Trophoblast cell (in vitro differentiated cells and primary cell): Measurements from ENCODE around the gene SLC38A1.

Source experiments
- DNase-seq, 2 donors: peaks; one replicate each; pipeline ENCODE4 v3.0.0-alpha.2; 2016
- H2AFZ ChIP-seq: 2 replicates; pipeline ENCODE4 v1.6.1; 2013; ENCODE audit warnings: low read length, moderate library complexity, mild to moderate bottlenecking; ENCODE audit not compliant: insufficient read depth, poor library complexity
- H2AK5ac ChIP-seq: 2 replicates; pipeline ENCODE4 v1.6.1; 2013; ENCODE audit warnings: mild to moderate bottlenecking, low read length
- H2BK120ac ChIP-seq: 2 replicates; pipeline ENCODE4 v1.6.1; 2013; ENCODE audit warnings: low read length, mild to moderate bottlenecking, moderate library complexity; ENCODE audit not compliant: insufficient read depth, poor library complexity
- H2BK12ac ChIP-seq: 2 replicates; pipeline ENCODE4 v1.6.1; 2013; ENCODE audit warnings: mild to moderate bottlenecking, low read length, moderate library complexity
- H2BK5ac ChIP-seq: 2 replicates; pipeline ENCODE4 v1.6.1; 2013; ENCODE audit warnings: low read length, low read depth, moderate library complexity, mild to moderate bottlenecking; ENCODE audit not compliant: poor library complexity
- H3K14ac ChIP-seq: 2 replicates; pipeline ENCODE4 v1.6.1; 2013; ENCODE audit warnings: mild to moderate bottlenecking, low read length
- H3K18ac ChIP-seq: 2 replicates; pipeline ENCODE4 v1.6.1; 2013; ENCODE audit warnings: mild to moderate bottlenecking, low read length
- H3K23ac ChIP-seq: 2 replicates; pipeline ENCODE4 v1.6.1; 2013; ENCODE audit warnings: low read length
- H3K27ac ChIP-seq: 2 replicates; pipeline ENCODE4 v1.5.1; 2013; ENCODE audit warnings: low read depth, mild to moderate bottlenecking, inconsistent platforms, low read length, moderate library complexity
- H3K27me3 ChIP-seq: 2 replicates; pipeline ENCODE4 v1.6.1; 2013; ENCODE audit warnings: inconsistent platforms, mild to moderate bottlenecking, low read length, moderate library complexity; ENCODE audit not compliant: insufficient read depth
- H3K36me3 ChIP-seq, 2 experiments: 1 replicate in 1 of 2; 2 replicates in 1 of 2; pipeline ENCODE4 v1.6.1; 2013; ENCODE audit warnings: low read length in 2 of 2, mild to moderate bottlenecking in 2 of 2, moderate library complexity in 1 of 2; ENCODE audit not compliant: insufficient read depth in 2 of 2, control insufficient read depth in 1 of 2
- H3K4ac ChIP-seq: 2 replicates; pipeline ENCODE4 v1.6.1; 2013; ENCODE audit warnings: low read depth, mild to moderate bottlenecking, low read length, moderate library complexity
- H3K4me1 ChIP-seq, 2 experiments: 1 replicate in 1 of 2; 2 replicates in 1 of 2; pipeline ENCODE4 v1.6.1; 2013; ENCODE audit warnings: low read length in 2 of 2, mild to moderate bottlenecking in 2 of 2, moderate library complexity in 1 of 2; ENCODE audit not compliant: insufficient read depth in 2 of 2, control insufficient read depth in 1 of 2
- H3K4me2 ChIP-seq: 2 replicates; pipeline ENCODE4 v1.6.1; 2013; ENCODE audit warnings: inconsistent platforms, mild to moderate bottlenecking, low read length, moderate library complexity
- H3K4me3 ChIP-seq: 2 replicates; pipeline ENCODE4 v1.5.1; 2013; ENCODE audit warnings: mild to moderate bottlenecking, low read depth, low read length, inconsistent platforms
- H3K79me1 ChIP-seq: one replicate; pipeline ENCODE4 v1.6.1; 2013; ENCODE audit warnings: low read length
- H3K79me2 ChIP-seq: 2 replicates; pipeline ENCODE4 v1.6.1; 2013; ENCODE audit warnings: low read length, mild to moderate bottlenecking; ENCODE audit not compliant: control insufficient read depth, insufficient read depth, poor library complexity
- H3K9ac ChIP-seq: 2 replicates; pipeline ENCODE4 v1.6.1; 2013; ENCODE audit warnings: mild to moderate bottlenecking, low read length
- H3K9me3 ChIP-seq: 2 replicates; pipeline ENCODE4 v1.6.1; 2013; ENCODE audit warnings: low read depth, mild to moderate bottlenecking, control low read depth, inconsistent platforms, low read length; ENCODE audit not compliant: insufficient read depth
- H4K12ac ChIP-seq: 2 replicates; pipeline ENCODE4 v1.6.1; 2013; ENCODE audit warnings: low read depth, mild to moderate bottlenecking, low read length, moderate library complexity
- H4K8ac ChIP-seq: 2 replicates; pipeline ENCODE4 v1.6.1; 2013; ENCODE audit warnings: low read depth, mild to moderate bottlenecking, low read length, moderate library complexity
- H4K91ac ChIP-seq: one replicate; pipeline ENCODE4 v1.6.1; 2013; ENCODE audit warnings: low read depth, mild to moderate bottlenecking, low read length, moderate library complexity
- WGBS: extraction: QIAGEN DNeasy Blood & Tissue Kit; methylation state at CpG from one replicate; pipeline ENCODE4 v1.1.7; 2013; ENCODE audit warnings: missing lambda C conversion rate; ENCODE audit not compliant: insufficient read length, insufficient coverage; ENCODE audit errors: extremely low coverage; 5-methylcytosine and 5-hydroxymethylcytosine counted together

The SLC38A1 gene

GRCh38 chr12:46185686-46186085 is 83.2 kb downstream of the SLC38A1 start:
- Histone ChIP-seq H3K9ac (no peak overlapping the region), H2AK5ac (no peak overlapping the region)
- WGBS, result no CpG with 5 or more reads among the region's 3 CpGs

DNA sequence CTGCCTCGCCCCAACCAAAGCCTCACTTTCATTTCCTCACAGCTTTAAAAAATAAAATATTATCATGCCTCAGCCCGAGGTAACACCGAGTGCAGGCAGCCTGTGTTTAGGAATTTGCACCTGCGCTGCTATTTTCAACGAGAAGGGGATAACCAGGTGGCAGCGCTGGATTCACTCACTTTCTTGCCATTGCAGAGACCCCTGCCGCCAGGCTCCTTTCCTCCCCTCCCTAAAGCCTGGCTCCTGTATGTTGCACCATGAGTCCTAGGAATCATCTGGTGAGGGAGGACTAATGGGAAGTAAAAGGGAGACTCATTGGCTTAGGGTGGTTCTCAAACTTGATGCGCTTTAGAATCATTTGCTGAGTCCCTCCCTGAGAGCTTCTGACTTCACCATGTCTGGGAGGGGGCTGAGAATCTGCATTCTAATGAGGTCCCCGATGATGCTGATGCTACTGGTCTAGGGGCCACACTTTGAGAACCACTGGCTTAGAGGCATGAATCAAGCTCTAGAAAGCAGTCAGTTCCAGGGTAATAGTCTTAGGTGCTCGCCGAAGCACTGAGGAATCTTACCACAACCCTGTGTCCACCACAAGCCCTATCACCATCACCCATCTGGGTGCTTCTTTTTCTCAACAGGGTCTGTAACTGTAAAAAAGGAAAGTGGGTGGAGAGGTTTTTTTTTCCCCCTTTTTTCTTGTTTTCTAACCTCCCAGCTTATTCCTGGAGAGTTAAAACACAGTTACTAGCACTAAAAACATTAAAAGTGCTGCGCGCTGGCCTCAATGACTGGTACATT is 83.8 kb downstream of the SLC38A1 start:
- no peak overlapping the region for H2AFZ ChIP-seq
- WGBS, result no CpG with 5 or more reads among the region's 13 CpGs
- H4K8ac ChIP-seq, result no peak overlapping the region
- no peaks in the 10 kb centered on the region for H3K9me3 ChIP-seq
- no peak for DNase-seq
- H2BK12ac ChIP-seq, result no peak overlapping the region
- H3K4me3 ChIP-seq, result no peak overlapping the region
- H2BK5ac ChIP-seq, result no peak overlapping the region
- H3K4ac ChIP-seq, result no peak overlapping the region
- no peaks in the 10 kb centered on the region for H3K79me2 ChIP-seq
- H3K27ac ChIP-seq, result no peak overlapping the region
- no peak overlapping the region for H2AK5ac ChIP-seq
- H3K4me2 ChIP-seq, result no peak overlapping the region
- H3K23ac ChIP-seq, result no peak overlapping the region
- no peak overlapping the region for H3K18ac ChIP-seq
- no peak overlapping the region for H2BK120ac ChIP-seq
- peaks cover 2% of the 10 kb centered on the region for H3K79me1 ChIP-seq
- no peak overlapping the region for H3K14ac ChIP-seq
- peaks cover 10 to 27% of the 10 kb centered on the region in 2 experiments for H3K36me3 ChIP-seq
- peaks cover 0 to 1% of the 10 kb centered on the region in 2 experiments for H3K4me1 ChIP-seq
- no peaks in the 10 kb centered on the region for H3K27me3 ChIP-seq
- no peak overlapping the region for H4K12ac ChIP-seq
- H3K9ac ChIP-seq, result no peak overlapping the region
- H4K91ac ChIP-seq, result no peak overlapping the region

More at GRCh38 chr12:46185686-46186085, 83.2 kb downstream of the SLC38A1 start:
- Histone ChIP-seq H2AFZ (no peak overlapping the region), H2BK5ac (no peak overlapping the region), H4K8ac (no peak overlapping the region), H3K27me3 (no peaks in the 10 kb centered on the region), H3K79me1 (peaks cover 2% of the 10 kb centered on the region), H3K4me3 (no peak overlapping the region), H3K18ac (no peak overlapping the region), H3K79me2 (no peaks in the 10 kb centered on the region), H4K12ac (no peak overlapping the region), H3K36me3 (peaks cover 10 to 27% of the 10 kb centered on the region in 2 experiments), H4K91ac (no peak overlapping the region), H3K4ac (no peak overlapping the region), H3K27ac (no peak overlapping the region), H3K4me2 (no peak overlapping the region), H3K23ac (no peak overlapping the region), H2BK12ac (no peak overlapping the region), H3K14ac (no peak overlapping the region), H3K4me1 (peaks cover 0 to 1% of the 10 kb centered on the region in 2 experiments), H2BK120ac (no peak overlapping the region), H3K9me3 (no peaks in the 10 kb centered on the region)
- no peak for DNase-seq

DNA sequence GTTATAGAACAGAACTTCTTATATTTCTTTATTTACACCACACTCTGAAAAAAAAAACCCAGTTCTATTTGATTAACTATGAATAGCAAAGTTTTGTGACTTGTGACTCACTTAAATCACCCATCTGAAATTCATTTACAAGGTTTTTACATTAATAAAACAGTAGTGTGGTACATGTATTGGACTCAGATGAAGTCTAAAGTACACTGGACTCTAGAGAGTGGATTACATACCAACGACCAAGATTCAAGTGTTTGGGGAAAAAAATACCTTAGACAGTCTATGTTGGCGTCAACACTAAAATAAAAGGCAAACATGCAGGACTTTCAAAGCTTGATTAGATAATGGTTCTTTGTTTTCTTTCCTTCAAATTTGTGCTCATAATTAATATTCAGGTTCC is 85.7 kb downstream of the SLC38A1 start:
- Histone ChIP-seq H3K79me2 (no peaks in the 10 kb centered on the region), H2BK120ac (no peak overlapping the region), H2BK5ac (no peak overlapping the region), H3K4me3 (no peak overlapping the region), H3K14ac (no peak overlapping the region), H2AK5ac (no peak overlapping the region), H3K27ac (no peak overlapping the region), H3K9ac (no peak overlapping the region), H3K4me1 (peaks cover 0 to 3% of the 10 kb centered on the region in 2 experiments), H2AFZ (no peak overlapping the region), H3K18ac (no peak overlapping the region), H3K27me3 (no peaks in the 10 kb centered on the region), H4K12ac (no peak overlapping the region), H4K91ac (no peak overlapping the region), H3K23ac (no peak overlapping the region), H3K79me1 (peaks cover 7% of the 10 kb centered on the region), H3K4me2 (no peak overlapping the region), H3K36me3 (peaks cover 6 to 20% of the 10 kb centered on the region in 2 experiments), H3K4ac (no peak overlapping the region), H3K9me3 (no peaks in the 10 kb centered on the region), H2BK12ac (no peak overlapping the region), H4K8ac (no peak overlapping the region)
- WGBS, result no CpG with 5 or more reads among the region's 2 CpGs
- DNase-seq, result no peak

DNA sequence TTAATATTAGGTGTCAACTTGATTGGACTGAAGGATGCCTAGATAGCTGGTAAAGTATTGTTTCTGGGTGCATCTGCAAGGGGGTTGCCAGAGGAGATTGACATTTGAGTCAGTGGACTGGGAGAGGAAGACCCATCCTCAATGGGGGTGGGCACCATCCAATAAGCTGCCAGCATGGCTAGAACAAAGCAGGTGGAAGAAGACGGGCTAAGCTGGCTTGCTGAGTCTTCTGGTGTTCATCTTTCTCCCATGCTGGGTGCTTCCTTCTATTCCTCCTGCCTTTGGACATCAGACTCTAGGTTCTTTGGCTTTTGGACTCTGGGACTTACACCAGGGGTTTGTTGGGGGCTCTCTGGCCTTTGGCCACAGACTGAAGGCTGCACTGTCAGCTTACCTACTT is 87.4 kb downstream of the SLC38A1 start:
- Histone ChIP-seq H2BK120ac (no peak overlapping the region), H4K12ac (no peak overlapping the region), H3K79me1 (peaks cover 4% of the 10 kb centered on the region), H3K9ac (no peak overlapping the region), H3K4me1 (peaks cover 0 to 3% of the 10 kb centered on the region in 2 experiments), H2AFZ (no peak overlapping the region), H4K91ac (no peak overlapping the region), H3K4me3 (no peak overlapping the region), H3K79me2 (no peaks in the 10 kb centered on the region), H3K4me2 (no peak overlapping the region), H3K9me3 (no peaks in the 10 kb centered on the region), H3K4ac (no peak overlapping the region), H3K18ac (no peak overlapping the region), H3K36me3 (peaks cover 4 to 11% of the 10 kb centered on the region in 2 experiments), H3K27ac (no peak overlapping the region), H3K23ac (no peak overlapping the region), H3K27me3 (no peaks in the 10 kb centered on the region), H2BK12ac (no peak overlapping the region), H2BK5ac (no peak overlapping the region), H4K8ac (no peak overlapping the region), H2AK5ac (no peak overlapping the region), H3K14ac (no peak overlapping the region)
- DNase-seq, result no peak
- no CpG with 5 or more reads among the region's 1 CpG for WGBS
